ENCODE measurements around the gene SLC27A1. TPM values are rescaled to one million over a fixed set of nuclear protein-coding genes. Genes with fewer than 3 reads are reported as not detected.

SLC27A1 gene
- total and polyA plus RNA-seq, 9 of the 15 experiments (the other 6 are each of a cell fraction or from before 2014, with no cell fraction given): 0.06 to 3.0 (median 1.1) TPM

- TF ChIP-seq, protein P1, sequence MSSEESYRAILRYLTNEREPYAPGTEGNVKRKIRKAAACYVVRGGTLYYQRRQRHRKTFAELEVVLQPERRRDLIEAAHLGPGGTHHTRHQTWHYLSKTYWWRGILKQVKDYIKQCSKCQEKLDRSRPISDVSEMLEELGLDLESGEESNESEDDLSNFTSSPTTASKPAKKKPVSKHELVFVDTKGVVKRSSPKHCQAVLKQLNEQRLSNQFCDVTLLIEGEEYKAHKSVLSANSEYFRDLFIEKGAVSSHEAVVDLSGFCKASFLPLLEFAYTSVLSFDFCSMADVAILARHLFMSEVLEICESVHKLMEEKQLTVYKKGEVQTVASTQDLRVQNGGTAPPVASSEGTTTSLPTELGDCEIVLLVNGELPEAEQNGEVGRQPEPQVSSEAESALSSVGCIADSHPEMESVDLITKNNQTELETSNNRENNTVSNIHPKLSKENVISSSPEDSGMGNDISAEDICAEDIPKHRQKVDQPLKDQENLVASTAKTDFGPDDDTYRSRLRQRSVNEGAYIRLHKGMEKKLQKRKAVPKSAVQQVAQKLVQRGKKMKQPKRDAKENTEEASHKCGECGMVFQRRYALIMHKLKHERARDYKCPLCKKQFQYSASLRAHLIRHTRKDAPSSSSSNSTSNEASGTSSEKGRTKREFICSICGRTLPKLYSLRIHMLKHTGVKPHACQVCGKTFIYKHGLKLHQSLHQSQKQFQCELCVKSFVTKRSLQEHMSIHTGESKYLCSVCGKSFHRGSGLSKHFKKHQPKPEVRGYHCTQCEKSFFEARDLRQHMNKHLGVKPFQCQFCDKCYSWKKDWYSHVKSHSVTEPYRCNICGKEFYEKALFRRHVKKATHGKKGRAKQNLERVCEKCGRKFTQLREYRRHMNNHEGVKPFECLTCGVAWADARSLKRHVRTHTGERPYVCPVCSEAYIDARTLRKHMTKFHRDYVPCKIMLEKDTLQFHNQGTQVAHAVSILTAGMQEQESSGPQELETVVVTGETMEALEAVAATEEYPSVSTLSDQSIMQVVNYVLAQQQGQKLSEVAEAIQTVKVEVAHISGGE (CRISPR knock-in tag; IDR thresholded peaks at IDR 0.05): no peak
- TF ChIP-seq, protein P2, sequence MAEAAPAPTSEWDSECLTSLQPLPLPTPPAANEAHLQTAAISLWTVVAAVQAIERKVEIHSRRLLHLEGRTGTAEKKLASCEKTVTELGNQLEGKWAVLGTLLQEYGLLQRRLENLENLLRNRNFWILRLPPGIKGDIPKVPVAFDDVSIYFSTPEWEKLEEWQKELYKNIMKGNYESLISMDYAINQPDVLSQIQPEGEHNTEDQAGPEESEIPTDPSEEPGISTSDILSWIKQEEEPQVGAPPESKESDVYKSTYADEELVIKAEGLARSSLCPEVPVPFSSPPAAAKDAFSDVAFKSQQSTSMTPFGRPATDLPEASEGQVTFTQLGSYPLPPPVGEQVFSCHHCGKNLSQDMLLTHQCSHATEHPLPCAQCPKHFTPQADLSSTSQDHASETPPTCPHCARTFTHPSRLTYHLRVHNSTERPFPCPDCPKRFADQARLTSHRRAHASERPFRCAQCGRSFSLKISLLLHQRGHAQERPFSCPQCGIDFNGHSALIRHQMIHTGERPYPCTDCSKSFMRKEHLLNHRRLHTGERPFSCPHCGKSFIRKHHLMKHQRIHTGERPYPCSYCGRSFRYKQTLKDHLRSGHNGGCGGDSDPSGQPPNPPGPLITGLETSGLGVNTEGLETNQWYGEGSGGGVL (CRISPR knock-in tag; IDR thresholded peaks at IDR 0.05): no peak
- no peak for TF ChIP-seq KLF10 (CRISPR knock-in tag; IDR thresholded peaks at IDR 0.05)
- TF ChIP-seq ZNF707 (CRISPR knock-in tag; conservative IDR thresholded peaks at IDR 0.05): no peak
- no peak for TF ChIP-seq ZNF75A (CRISPR knock-in tag; IDR thresholded peaks at IDR 0.05)
- TF ChIP-seq CBFA2T3 (IDR thresholded peaks at IDR 0.05): peak; percentile 22; the same call in 1 of the 2 replicates
- no peak for TF ChIP-seq NR2F6 (CRISPR knock-in tag; IDR thresholded peaks at IDR 0.05)
- no peak for TF ChIP-seq ZKSCAN8 (CRISPR knock-in tag; IDR thresholded peaks at IDR 0.05)
- TF ChIP-seq IRF9 (tag; IDR thresholded peaks at IDR 0.05): no peak
- no peak for TF ChIP-seq CBX8 (IDR thresholded peaks at IDR 0.05; ENCODE audit: borderline replicate concordance, extremely low read depth, low read depth, low read length, poor library complexity, severe bottlenecking)
- TF ChIP-seq, protein P3, sequence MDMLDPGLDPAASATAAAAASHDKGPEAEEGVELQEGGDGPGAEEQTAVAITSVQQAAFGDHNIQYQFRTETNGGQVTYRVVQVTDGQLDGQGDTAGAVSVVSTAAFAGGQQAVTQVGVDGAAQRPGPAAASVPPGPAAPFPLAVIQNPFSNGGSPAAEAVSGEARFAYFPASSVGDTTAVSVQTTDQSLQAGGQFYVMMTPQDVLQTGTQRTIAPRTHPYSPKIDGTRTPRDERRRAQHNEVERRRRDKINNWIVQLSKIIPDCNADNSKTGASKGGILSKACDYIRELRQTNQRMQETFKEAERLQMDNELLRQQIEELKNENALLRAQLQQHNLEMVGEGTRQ (CRISPR knock-in tag; IDR thresholded peaks at IDR 0.05): no peak
- TF ChIP-seq EP300 (IDR thresholded peaks at IDR 0.05; ENCODE audit: low read length): no peak
- no peak for TF ChIP-seq XRCC3 (IDR thresholded peaks at IDR 0.05)
These were observed 19.9 kb upstream of the SLC27A1 start (continued) for GRCh38 chr19:17450264-17451075.
